ENCODE data around the gene ERFE.
"Not testable (repeated sequence)": the region's sequence is repeated elsewhere in the genome, so short reads cannot be mapped to it uniquely, and the experiment has no call there.

Gene ERFE

GRCh38 chr2:238158509-238159070, at the start of gene ERFE:
Gene ERFE, plus strand, starts transcription at chr2:238158970. Its CDS starts 38 bp downstream, at chr2:238159008.
- DNase-seq: peak; percentile 63

- no peak for DNase-seq
Observed at GRCh38 chr2:238113611-238114010, 45.2 kb upstream of the ERFE start.

GRCh38 chr2:238114331-238114841, 44.4 kb upstream of the ERFE start:
- no peak for DNase-seq

- DNase-seq: no peak
Observed at GRCh38 chr2:238114851-238115660, 43.7 kb upstream of the ERFE start.

- not testable (repeated sequence) for DNase-seq
Observed at GRCh38 chr2:238115709-238116108, 43.1 kb upstream of the ERFE start.

GRCh38 chr2:238116298-238117198, 42.2 kb upstream of the ERFE start:
- DNase-seq: no peak

- no peak for DNase-seq
Observed at GRCh38 chr2:238117199-238118154, 41.3 kb upstream of the ERFE start.

- DNase-seq: no peak
Observed at GRCh38 chr2:238119756-238120462, 38.9 kb upstream of the ERFE start.

GRCh38 chr2:238120463-238121298, 38.1 kb upstream of the ERFE start:
- no peak for DNase-seq

- no peak for DNase-seq
Observed at GRCh38 chr2:238121511-238122286, 37.1 kb upstream of the ERFE start.

- DNase-seq: no peak
Observed at GRCh38 chr2:238122287-238123217, 36.2 kb upstream of the ERFE start.

- DNase-seq: no peak
Observed at GRCh38 chr2:238123218-238123971, 35.4 kb upstream of the ERFE start.

- no peak for DNase-seq
Observed at GRCh38 chr2:238123991-238124470, 34.7 kb upstream of the ERFE start.

GRCh38 chr2:238124488-238125126, 34.2 kb upstream of the ERFE start:
- DNase-seq: no peak

GRCh38 chr2:238125127-238125885, 33.5 kb upstream of the ERFE start:
- no peak for DNase-seq

- no peak for DNase-seq
Observed at GRCh38 chr2:238126338-238126737, 32.4 kb upstream of the ERFE start.

Measured in suppressor macrophage treated with lipopolysaccharide for 4 hours (primary cell).